ENCODE results near the gene ARL8B. TPM values are rescaled to one million over a fixed set of nuclear protein-coding genes. Genes with fewer than 3 reads are reported as not detected.
A peak's percentile ranks its signal among the peaks of the same experiment; 100 is the strongest.

Gene ARL8B
- total and polyA plus RNA-seq, 2 of the 8 experiments (the other 6 are each of a cell fraction or from before 2014, with no cell fraction given), result 14.5 to 27.8 TPM

DNA sequence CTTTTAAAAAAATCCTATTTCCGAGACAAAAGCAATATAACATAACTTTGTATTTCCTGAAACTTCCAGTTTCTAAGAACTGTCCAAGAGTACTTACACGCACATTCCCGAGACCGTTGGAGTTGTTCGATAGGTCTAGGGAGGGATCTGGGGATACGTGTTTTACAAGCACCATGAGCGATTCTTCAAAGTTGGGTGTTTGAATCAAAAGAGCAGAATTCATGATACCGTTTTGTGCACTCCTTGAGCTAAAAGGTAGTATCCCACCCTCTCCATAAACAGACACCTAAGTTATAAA, 64.7 kb downstream of the ARL8B start:
- no peak overlapping the region for H2AK5ac ChIP-seq (ENCODE audit: low read depth, low read length)
- H3K79me1 ChIP-seq (ENCODE audit: low read depth, low read length), result no peaks in the 10 kb centered on the region; the same call in 1 of the 2 replicates
- FAIRE-seq, result no peak
- H3K56ac ChIP-seq (replicated peaks; ENCODE audit: insufficient read length, low read depth, low read length), result no peak overlapping the region
- no peak overlapping the region for H4K5ac ChIP-seq (ENCODE audit: insufficient read length, low read depth, low read length)
- H4K8ac ChIP-seq (ENCODE audit: extremely low read depth, insufficient read depth, low read length), result no peak overlapping the region
- no peak overlapping the region for H2BK5ac ChIP-seq (ENCODE audit: low read depth, low read length)
- ChIA-PET POLR2A (ENCODE audit: partially characterized antibody) (interaction anchor here (1.2 to 7.4 kb wide), 4 partner anchors 9 to 27 kb away, joined by 5 to 46 read pairs (median 8); no protein-coding TSS in a partner anchor), CTCF (ENCODE audit: partially characterized antibody) (interaction anchor here (0.8 to 1.6 kb wide), 2 partner anchors 46 to 62 kb away, joined by 3 to 4 read pairs; no protein-coding TSS in a partner anchor)
- H3K9me3 ChIP-seq (ENCODE audit: insufficient read depth in 2 of 2, low read depth in 1 of 2, low read length in 1 of 2), result no peaks in the 10 kb centered on the region
- no peak overlapping the region for H3K18ac ChIP-seq (ENCODE audit: extremely low read depth, low read length)
- no peak overlapping the region for H3K4ac ChIP-seq (replicated peaks; ENCODE audit: insufficient read length, low read depth, low read length)
- no peak overlapping the region for H2BK120ac ChIP-seq (replicated peaks; ENCODE audit: low read depth, low read length)
- H2BK15ac ChIP-seq (ENCODE audit: low read length), result no peak overlapping the region
- no peak for TF ChIP-seq SP1 (IDR thresholded peaks at IDR 0.05; ENCODE audit: low read depth, low read length)
- no peak for TF ChIP-seq FOSL1 (IDR thresholded peaks at IDR 0.05; ENCODE audit: insufficient read depth, low read depth, low read length)
- TF ChIP-seq SUZ12 (IDR thresholded peaks at IDR 0.05; ENCODE audit: low read length), result no peak
- no peak for TF ChIP-seq KDM4A (IDR thresholded peaks at IDR 0.05; ENCODE audit: low read depth, low read length, severe bottlenecking)
- no peak for TF ChIP-seq BACH1 (IDR thresholded peaks at IDR 0.05; ENCODE audit: low read length)
- TF ChIP-seq SIRT6 (IDR thresholded peaks at IDR 0.05; ENCODE audit: low read length), result no peak
- TF ChIP-seq CTBP2 (IDR thresholded peaks at IDR 0.05; ENCODE audit: borderline replicate concordance, insufficient read depth, insufficient read length, low read length), result no peak
- no peak for TF ChIP-seq CHD2 (IDR thresholded peaks at IDR 0.05; ENCODE audit: low read length)
- TF ChIP-seq HDAC2 (IDR thresholded peaks at IDR 0.05; ENCODE audit: borderline replicate concordance in 1 of 2, low read depth in 2 of 2, low read length in 2 of 2), result no peak
- no peak for TF ChIP-seq RXRA (IDR thresholded peaks at IDR 0.05; ENCODE audit: insufficient read depth, low read depth, low read length)
- no peak for TF ChIP-seq GABPA (IDR thresholded peaks at IDR 0.05; ENCODE audit: borderline replicate concordance, insufficient read depth, low read length)
- TF ChIP-seq GTF2F1 (IDR thresholded peaks at IDR 0.05; ENCODE audit: borderline replicate concordance, low read depth, low read length), result no peak
- TF ChIP-seq SRF (IDR thresholded peaks at IDR 0.05; ENCODE audit: low read depth, low read length), result no peak
- WGBS, 2 experiments (ENCODE audit: extremely low coverage in 1 of 2, insufficient coverage in 1 of 2, insufficient read length in 1 of 2, insufficient replicate concordance in 2 of 2, low coverage in 1 of 2, low lambda C conversion rate in 2 of 2, missing lambda C conversion rate in 1 of 2), result 27% methylated on average over 8 of the region's 8 CpGs; no CpG with 5 or more reads in 1 of the 2 experiments
- H3K14ac ChIP-seq (ENCODE audit: insufficient read length), result no peak overlapping the region
- peaks cover 0 to 9% (median 5%) of the 10 kb centered on the region in 4 experiments; a peak in 4 of 7 replicates for H3K4me1 ChIP-seq (replicated peaks in 1 of 4; ENCODE audit: control insufficient read depth in 3 of 4, insufficient read depth in 4 of 4, low read length in 3 of 4)
- peaks cover 4 to 7% of the 10 kb centered on the region in 2 experiments for H4K20me1 ChIP-seq (replicated peaks in 1 of 2; ENCODE audit: control insufficient read depth in 1 of 2, insufficient read depth in 2 of 2, low read length in 2 of 2)
- peak overlapping the region; percentile 88 to 91 for H3K4me2 ChIP-seq (ENCODE audit: insufficient read depth in 1 of 2, low read depth in 2 of 2, low read length in 2 of 2)
- no peak overlapping the region for H3K23ac ChIP-seq (ENCODE audit: insufficient read length)
- peaks cover 13% of the 10 kb centered on the region for H3K23me2 ChIP-seq (ENCODE audit: low read depth, low read length)
- no peak overlapping the region; the same call in 1 of the 2 replicates for H2BK12ac ChIP-seq (ENCODE audit: low read depth, low read length)
- peaks cover 0 to 6% (median 0%) of the 10 kb centered on the region in 4 experiments; a peak in 1 of 7 replicates for H3K27me3 ChIP-seq (replicated peaks in 1 of 4; ENCODE audit: control insufficient read depth in 3 of 4, extremely low read depth in 1 of 4, insufficient read depth in 3 of 4, low read length in 3 of 4)
- no peak overlapping the region for H2BK20ac ChIP-seq (ENCODE audit: low read length)
- no peak overlapping the region for H4K91ac ChIP-seq (replicated peaks; ENCODE audit: insufficient read length, low read length)
- peak overlapping the region; percentile 50 to 98 (median 78) for H3K4me3 ChIP-seq (ENCODE audit: extremely low read depth in 1 of 4, insufficient read depth in 2 of 4, low read depth in 3 of 4, low read length in 4 of 4)
- H2AFZ ChIP-seq (ENCODE audit: low read length), result peak overlapping the region; percentile 89
- peaks cover 2 to 34% of the 10 kb centered on the region in 2 experiments; a peak in 2 of 4 replicates for H3K79me2 ChIP-seq (ENCODE audit: control insufficient read depth in 1 of 2, insufficient read depth in 2 of 2, low read length in 2 of 2)
- H3K36me3 ChIP-seq (ENCODE audit: control insufficient read depth in 2 of 4, insufficient read depth in 4 of 4, low read length in 3 of 4), result no peaks in the 10 kb centered on the region; a peak in 1 of 8 replicates
- H3K27ac ChIP-seq (ENCODE audit: low read depth, low read length), result no peak overlapping the region
- DNase-seq (ENCODE audit: low read depth in 1 of 2, low spot score in 2 of 2), result no peak
- peak overlapping the region in 1 of 4 experiments; percentile 69; a peak in 4 of 7 replicates for H3K9ac ChIP-seq (replicated peaks in 1 of 4; ENCODE audit: extremely low read depth in 1 of 4, low read depth in 3 of 4, low read length in 3 of 4)

All from H1 (cell line).